Activated CD4-positive, alpha-beta T cell treated with anti-CD3 and anti-CD28 coated beads, Interleukin-2, amount 10 ng/mL, durations not matched to agents 7 days and 5 days (primary cell): ENCODE results near the gene ADGRD2. TPM values are rescaled to one million over a fixed set of nuclear protein-coding genes. Genes with fewer than 3 reads are reported as not detected.

ENCODE experiments used
- CTCF ChIA-PET: fragments of 350-600 bp; sonication (Branson Sonifier 250); formaldehyde crosslinking; loops from one replicate; lab custom pipeline; 2021; ENCODE audit warnings: antibody characterized with exemption; lab: Charles Lee
- POLR2A ChIA-PET: fragments of 350-600 bp; sonication (Branson Sonifier 250); formaldehyde crosslinking; loops from one replicate; lab custom pipeline; 2021; ENCODE audit warnings: antibody characterized with exemption; lab: Charles Lee
- DNase-seq: peaks from one replicate; pipeline ENCODE4 v3.0.0-alpha.2; 2020
- H3K27ac Mint-ChIP-seq: one replicate; pipeline ENCODE4 v1.8.0; 2021; ENCODE audit warnings: mild to moderate bottlenecking, moderate library complexity, mixed read lengths
- H3K27me3 Mint-ChIP-seq: one replicate; pipeline ENCODE4 v1.8.0; 2021; ENCODE audit warnings: mixed read lengths
- H3K36me3 Mint-ChIP-seq: one replicate; pipeline ENCODE4 v1.8.0; 2021; ENCODE audit warnings: low read depth, mixed read lengths
- H3K4me1 Mint-ChIP-seq: one replicate; pipeline ENCODE4 v1.8.0; 2021; ENCODE audit warnings: mixed read lengths
- H3K4me3 Mint-ChIP-seq: one replicate; pipeline ENCODE4 v1.8.0; 2021; ENCODE audit warnings: mild to moderate bottlenecking, moderate library complexity, mixed read lengths
- H3K9me3 Mint-ChIP-seq: one replicate; pipeline ENCODE4 v1.8.0; 2021; ENCODE audit warnings: mixed read lengths
- total RNA-seq, 2 experiments: library from RNA; stranded (reverse); gene quantifications; one replicate each; pipeline ENCODE4 v1.2.3, GENCODE V29; 2021

Gene ADGRD2
- total RNA-seq, 2 experiments from 2014 or later: not detected

- H3K4me3 Mint-ChIP-seq: no peak overlapping the region
- CTCF ChIA-PET: no interaction called here
- peaks cover 14% of the 10 kb centered on the region for H3K27me3 Mint-ChIP-seq
- no peak for DNase-seq
- POLR2A ChIA-PET: no interaction called here
- H3K9me3 Mint-ChIP-seq: no peaks in the 10 kb centered on the region
- H3K4me1 Mint-ChIP-seq: peaks cover 4% of the 10 kb centered on the region
- H3K27ac Mint-ChIP-seq: no peak overlapping the region
- H3K36me3 Mint-ChIP-seq: no peaks in the 10 kb centered on the region
Measured at GRCh38 chr9:124478354-124478753, 28.1 kb downstream of the ADGRD2 start.

DNA sequence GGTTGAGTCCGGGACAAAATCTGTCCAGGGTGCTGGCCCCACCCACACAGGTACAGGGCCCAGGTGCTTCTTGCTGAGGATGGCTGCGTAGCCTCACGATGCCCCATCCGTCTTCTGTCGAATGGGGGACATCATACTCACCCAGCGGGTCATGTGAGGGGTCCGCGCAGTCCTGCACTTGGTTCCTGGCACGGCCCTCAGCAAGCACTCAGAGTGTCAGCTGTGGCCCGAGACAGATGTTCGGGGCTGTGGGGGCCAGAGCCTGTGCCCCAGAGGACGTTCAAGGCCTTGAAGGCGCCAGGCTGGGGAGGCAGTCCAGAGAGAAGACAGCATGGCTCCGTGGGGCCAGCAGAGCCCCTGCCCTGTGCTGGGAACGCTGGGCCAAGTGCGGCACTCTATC is 29.1 kb downstream of the ADGRD2 start:
- peaks cover 4% of the 10 kb centered on the region for H3K4me1 Mint-ChIP-seq
- H3K27me3 Mint-ChIP-seq: peaks cover 14% of the 10 kb centered on the region
- POLR2A ChIA-PET: no interaction called here
- no peaks in the 10 kb centered on the region for H3K9me3 Mint-ChIP-seq
- no peak overlapping the region for H3K27ac Mint-ChIP-seq
- H3K36me3 Mint-ChIP-seq: no peaks in the 10 kb centered on the region
- DNase-seq: no peak
- no peak overlapping the region for H3K4me3 Mint-ChIP-seq
- CTCF ChIA-PET: no interaction called here

DNA sequence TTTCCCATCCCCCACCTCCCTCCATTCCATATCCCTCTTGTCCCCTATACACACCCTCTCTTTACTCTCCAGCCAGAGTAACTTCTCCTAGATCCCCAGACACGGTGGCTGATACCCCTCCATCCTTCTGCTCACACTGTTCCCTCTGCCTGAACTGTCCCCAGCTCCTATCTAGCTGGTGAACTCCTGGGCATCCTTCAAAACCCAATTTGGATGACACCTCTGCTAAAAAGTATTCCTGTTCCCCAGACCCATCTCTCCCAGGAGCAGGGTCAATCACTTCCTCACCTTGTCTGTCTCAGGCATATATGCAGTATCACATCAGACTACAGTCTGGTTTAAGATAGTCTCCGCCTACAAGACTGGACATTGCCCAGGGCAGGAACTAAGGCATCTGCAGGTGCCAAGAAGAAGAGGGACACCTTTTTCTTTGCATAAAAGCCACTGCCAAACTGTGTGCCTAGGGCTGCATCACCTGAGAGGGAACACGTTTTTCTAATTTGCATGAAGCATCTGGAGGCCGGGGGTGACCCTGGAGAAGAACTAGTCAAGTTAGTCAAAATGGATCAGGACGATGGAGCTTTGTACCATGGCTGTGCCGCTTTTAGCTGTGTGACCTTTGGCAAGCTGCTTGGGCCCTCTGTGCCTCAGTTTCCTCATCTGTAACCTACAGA is 29.8 kb downstream of the ADGRD2 start:
- peaks cover 14% of the 10 kb centered on the region for H3K27me3 Mint-ChIP-seq
- no peak overlapping the region for H3K27ac Mint-ChIP-seq
- POLR2A ChIA-PET: no interaction called here
- no peak for DNase-seq
- CTCF ChIA-PET: no interaction called here
- H3K36me3 Mint-ChIP-seq: no peaks in the 10 kb centered on the region
- H3K4me1 Mint-ChIP-seq: peaks cover 4% of the 10 kb centered on the region
- H3K9me3 Mint-ChIP-seq: no peaks in the 10 kb centered on the region
- no peak overlapping the region for H3K4me3 Mint-ChIP-seq

- Mint-ChIP-seq H3K4me1 (peaks cover 4% of the 10 kb centered on the region), H3K36me3 (no peaks in the 10 kb centered on the region), H3K9me3 (no peaks in the 10 kb centered on the region), H3K27me3 (peaks cover 14% of the 10 kb centered on the region), H3K4me3 (no peak overlapping the region), H3K27ac (no peak overlapping the region)
- ChIA-PET POLR2A (no interaction called here), CTCF (no interaction called here)
- DNase-seq: no peak
Measured at GRCh38 chr9:124480621-124480981, 30.4 kb downstream of the ADGRD2 start.

GRCh38 chr9:124481115-124481514 is 30.9 kb downstream of the ADGRD2 start:
- DNase-seq: no peak
- ChIA-PET CTCF (no interaction called here), POLR2A (no interaction called here)
- H3K27me3 Mint-ChIP-seq: peaks cover 14% of the 10 kb centered on the region
- no peaks in the 10 kb centered on the region for H3K36me3 Mint-ChIP-seq
- no peak overlapping the region for H3K4me3 Mint-ChIP-seq
- no peaks in the 10 kb centered on the region for H3K9me3 Mint-ChIP-seq
- H3K27ac Mint-ChIP-seq: no peak overlapping the region
- H3K4me1 Mint-ChIP-seq: peaks cover 4% of the 10 kb centered on the region

- no peaks in the 10 kb centered on the region for H3K36me3 Mint-ChIP-seq
- H3K4me3 Mint-ChIP-seq: no peak overlapping the region
- no peak for DNase-seq
- H3K9me3 Mint-ChIP-seq: no peaks in the 10 kb centered on the region
- no peak overlapping the region for H3K27ac Mint-ChIP-seq
- ChIA-PET POLR2A (no interaction called here), CTCF (no interaction called here)
- peaks cover 4% of the 10 kb centered on the region for H3K4me1 Mint-ChIP-seq
- peaks cover 14% of the 10 kb centered on the region for H3K27me3 Mint-ChIP-seq
Measured at GRCh38 chr9:124482431-124483031, 32.3 kb downstream of the ADGRD2 start.

GRCh38 chr9:124483481-124483880 is 33.2 kb downstream of the ADGRD2 start:
- DNase-seq: no peak
- H3K4me3 Mint-ChIP-seq: no peak overlapping the region
- H3K36me3 Mint-ChIP-seq: no peaks in the 10 kb centered on the region
- peaks cover 14% of the 10 kb centered on the region for H3K27me3 Mint-ChIP-seq
- POLR2A ChIA-PET: no interaction called here
- H3K27ac Mint-ChIP-seq: no peak overlapping the region
- H3K4me1 Mint-ChIP-seq: peaks cover 3% of the 10 kb centered on the region
- H3K9me3 Mint-ChIP-seq: no peaks in the 10 kb centered on the region
- CTCF ChIA-PET: no interaction called here

GRCh38 chr9:124485201-124485600 is 35.0 kb downstream of the ADGRD2 start:
- CTCF ChIA-PET: no interaction called here

DNA sequence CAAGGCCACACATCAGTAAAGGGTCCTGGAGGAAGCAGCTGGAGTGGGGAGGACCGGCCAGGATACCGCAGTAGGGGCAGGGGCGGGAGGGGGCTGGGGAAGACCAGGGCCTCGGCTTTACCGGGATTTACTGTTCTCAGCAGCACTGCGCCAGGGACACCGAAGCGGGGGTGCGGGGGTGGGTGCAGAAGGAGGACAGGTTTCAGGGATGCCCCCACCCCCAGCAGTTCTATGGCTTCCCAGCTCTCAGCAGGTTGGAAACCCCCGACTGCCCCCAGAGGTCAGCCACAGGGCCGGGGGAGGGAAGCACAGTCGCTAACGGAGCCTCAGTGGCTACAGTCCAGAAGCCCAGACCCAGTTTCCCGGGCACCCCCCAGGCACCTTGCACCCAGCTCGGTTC is 35.7 kb downstream of the ADGRD2 start:
- CTCF ChIA-PET: interaction anchor here (0.7 kb wide), 1 partner anchor 9 kb away, joined by 3 read pairs; no protein-coding TSS in a partner anchor
- Mint-ChIP-seq H3K4me1 (no peaks in the 10 kb centered on the region), H3K27ac (no peak overlapping the region), H3K9me3 (no peaks in the 10 kb centered on the region), H3K4me3 (no peak overlapping the region), H3K27me3 (peaks cover 2% of the 10 kb centered on the region), H3K36me3 (no peaks in the 10 kb centered on the region)
- POLR2A ChIA-PET: no interaction called here
- no peak for DNase-seq

More at GRCh38 chr9:124485201-124485600, 35.0 kb downstream of the ADGRD2 start:
- Mint-ChIP-seq H3K4me3 (no peak overlapping the region), H3K27ac (no peak overlapping the region), H3K4me1 (peaks cover 2% of the 10 kb centered on the region), H3K27me3 (peaks cover 5% of the 10 kb centered on the region), H3K9me3 (no peaks in the 10 kb centered on the region), H3K36me3 (no peaks in the 10 kb centered on the region)
- no peak for DNase-seq
- POLR2A ChIA-PET: no interaction called here

DNA sequence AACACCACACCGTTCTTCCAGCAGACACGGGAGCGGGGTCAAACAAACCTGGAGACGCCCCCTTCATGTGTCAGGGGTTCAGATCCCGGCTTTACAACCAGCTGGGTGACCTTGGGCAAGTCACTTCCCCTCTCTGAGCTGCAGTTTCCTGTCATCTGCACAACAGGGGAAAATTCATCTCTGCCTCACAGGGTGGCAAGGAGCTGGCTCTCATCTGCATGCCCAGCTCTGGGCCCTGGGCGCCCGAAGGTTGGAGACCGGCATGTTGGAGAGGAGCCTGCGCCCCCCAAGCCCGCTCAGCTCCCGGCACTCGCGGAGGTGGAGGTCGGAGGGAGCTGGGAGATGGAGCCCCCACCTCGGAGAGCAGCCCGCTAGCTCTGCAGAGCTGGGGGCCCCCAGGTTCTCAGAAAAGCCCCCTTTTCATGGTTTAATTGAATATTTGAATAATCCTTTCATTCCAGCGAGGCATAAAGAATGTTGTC is 36.6 kb downstream of the ADGRD2 start:
- CTCF ChIA-PET: interaction anchor here (0.7 kb wide), 2 partner anchors 16 to 341 kb away, joined by 3 read pairs; no protein-coding TSS in a partner anchor
- POLR2A ChIA-PET: no interaction called here
- no peaks in the 10 kb centered on the region for H3K36me3 Mint-ChIP-seq
- no peak overlapping the region for H3K27ac Mint-ChIP-seq
- H3K27me3 Mint-ChIP-seq: peaks cover 2% of the 10 kb centered on the region
- H3K9me3 Mint-ChIP-seq: no peaks in the 10 kb centered on the region
- no peak for DNase-seq
- no peak overlapping the region for H3K4me3 Mint-ChIP-seq
- no peaks in the 10 kb centered on the region for H3K4me1 Mint-ChIP-seq

GRCh38 chr9:124487260-124488182 is 37.3 kb downstream of the ADGRD2 start:
- POLR2A ChIA-PET: no interaction called here
- CTCF ChIA-PET: interaction anchor here (0.7 kb wide), 1 partner anchor 17 kb away, joined by 3 read pairs; no protein-coding TSS in a partner anchor

DNA sequence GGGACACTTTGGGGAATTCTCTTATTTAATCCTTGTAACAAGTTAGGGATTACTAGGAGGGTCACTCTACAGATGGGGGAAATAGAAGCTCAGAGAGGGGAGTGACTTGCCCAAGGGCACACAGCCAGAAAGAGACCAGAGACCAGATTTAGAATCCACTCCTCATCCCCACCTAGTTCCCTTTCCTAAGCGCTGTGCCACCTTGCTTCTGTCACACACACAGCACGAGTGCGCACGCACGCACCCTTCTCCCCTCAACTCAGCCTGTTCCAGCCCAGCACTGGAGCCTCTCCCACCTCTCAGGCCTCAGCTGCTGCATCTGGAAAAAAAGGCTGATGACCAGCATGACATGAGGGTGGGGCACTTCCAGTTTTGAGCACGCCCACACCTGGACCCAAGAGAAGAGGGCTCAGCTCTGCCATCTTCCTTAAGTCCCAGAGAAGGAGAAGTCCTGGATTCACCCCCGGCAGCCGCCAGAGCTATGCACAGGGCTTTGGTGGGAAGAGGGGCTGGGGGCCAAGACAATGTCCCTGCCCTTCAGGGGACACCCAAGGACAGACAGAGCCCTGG is 38.5 kb downstream of the ADGRD2 start:
- no peak for DNase-seq
- H3K36me3 Mint-ChIP-seq: no peaks in the 10 kb centered on the region
- H3K27ac Mint-ChIP-seq: no peak overlapping the region
- no peaks in the 10 kb centered on the region for H3K4me1 Mint-ChIP-seq
- POLR2A ChIA-PET: no interaction called here
- peaks cover 2% of the 10 kb centered on the region for H3K27me3 Mint-ChIP-seq
- CTCF ChIA-PET: no interaction called here
- no peaks in the 10 kb centered on the region for H3K9me3 Mint-ChIP-seq
- no peak overlapping the region for H3K4me3 Mint-ChIP-seq

More at GRCh38 chr9:124487260-124488182, 37.3 kb downstream of the ADGRD2 start:
- no peaks in the 10 kb centered on the region for H3K36me3 Mint-ChIP-seq
- no peak for DNase-seq
- H3K9me3 Mint-ChIP-seq: no peaks in the 10 kb centered on the region
- H3K27me3 Mint-ChIP-seq: peaks cover 2% of the 10 kb centered on the region
- H3K27ac Mint-ChIP-seq: no peak overlapping the region
- no peak overlapping the region for H3K4me3 Mint-ChIP-seq
- H3K4me1 Mint-ChIP-seq: no peaks in the 10 kb centered on the region
